Bronchial epithelial cell (primary cell): ENCODE data around the gene BFSP1. TPM values are rescaled to one million over a fixed set of nuclear protein-coding genes. Genes with fewer than 3 reads are reported as not detected.
A peak's percentile ranks its signal among the peaks of the same experiment; 100 is the strongest.

Experiments used
- DNase-seq: peaks from one replicate; pipeline ENCODE4 v3.0.0-alpha.2; 2010; ENCODE audit warnings: low read depth
- FAIRE-seq: peaks from 2 replicates; lab custom pipeline; 2011; peaks lifted over from hg19 to GRCh38; lab: Jason Lieb, UNC
- H3K27me3 ChIP-seq: 2 replicates; pipeline ENCODE4 v1.5.1; 2011; ENCODE audit warnings: low read length; ENCODE audit not compliant: control insufficient read depth, insufficient read depth
- H3K36me3 ChIP-seq: 2 replicates; pipeline ENCODE4 v1.5.1; 2011; ENCODE audit warnings: low read length; ENCODE audit not compliant: control insufficient read depth, insufficient read depth
- H3K4me3 ChIP-seq: 2 replicates; pipeline ENCODE4 v1.5.1; 2011; ENCODE audit warnings: mild to moderate bottlenecking, low read depth, low read length, control low read depth
- total RNA-seq: library from RNA; depleted of rRNA; stranded (reverse); fragments of >200 nt; gene quantifications from 2 replicates; pipeline ENCODE4 v1.2.1, GENCODE V29; 2014
- TF ChIP-seq, protein P1 (sequence below): IDR thresholded peaks from 2 replicates; pipeline ENCODE4 v1.5.1; 2011; ENCODE audit warnings: mild to moderate bottlenecking, moderate library complexity, low read length, control low read depth, inconsistent platforms; ENCODE audit not compliant: insufficient read depth, severe bottlenecking

The BFSP1 gene
- total RNA-seq, 1 donor from 2014 or later = 2.9 TPM

DNA sequence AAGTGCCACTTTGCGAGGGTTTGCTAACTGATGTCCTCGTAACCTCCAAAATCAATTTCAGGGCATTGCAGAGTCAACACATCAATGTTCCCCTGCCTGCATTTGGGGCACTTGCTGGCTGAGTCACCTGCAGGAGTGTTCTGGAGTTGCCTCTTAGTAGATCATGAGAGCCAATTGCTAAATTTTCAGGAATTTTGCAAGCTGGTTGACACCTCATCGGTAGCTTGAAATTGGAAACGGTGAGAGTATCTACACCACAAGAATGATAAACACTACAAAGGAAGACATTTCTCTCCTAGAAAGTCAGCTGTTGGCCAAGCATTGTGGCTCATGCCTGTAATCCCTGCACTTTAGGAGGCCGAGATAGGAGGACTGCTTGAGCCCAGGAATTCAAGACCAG is 10.8 kb upstream of the BFSP1 start:
- no peak overlapping the region for H3K4me3 ChIP-seq
- no peaks in the 10 kb centered on the region for H3K27me3 ChIP-seq
- no peak for FAIRE-seq
- no peaks in the 10 kb centered on the region for H3K36me3 ChIP-seq
- peak; percentile 87 for DNase-seq
- TF ChIP-seq, protein P1, sequence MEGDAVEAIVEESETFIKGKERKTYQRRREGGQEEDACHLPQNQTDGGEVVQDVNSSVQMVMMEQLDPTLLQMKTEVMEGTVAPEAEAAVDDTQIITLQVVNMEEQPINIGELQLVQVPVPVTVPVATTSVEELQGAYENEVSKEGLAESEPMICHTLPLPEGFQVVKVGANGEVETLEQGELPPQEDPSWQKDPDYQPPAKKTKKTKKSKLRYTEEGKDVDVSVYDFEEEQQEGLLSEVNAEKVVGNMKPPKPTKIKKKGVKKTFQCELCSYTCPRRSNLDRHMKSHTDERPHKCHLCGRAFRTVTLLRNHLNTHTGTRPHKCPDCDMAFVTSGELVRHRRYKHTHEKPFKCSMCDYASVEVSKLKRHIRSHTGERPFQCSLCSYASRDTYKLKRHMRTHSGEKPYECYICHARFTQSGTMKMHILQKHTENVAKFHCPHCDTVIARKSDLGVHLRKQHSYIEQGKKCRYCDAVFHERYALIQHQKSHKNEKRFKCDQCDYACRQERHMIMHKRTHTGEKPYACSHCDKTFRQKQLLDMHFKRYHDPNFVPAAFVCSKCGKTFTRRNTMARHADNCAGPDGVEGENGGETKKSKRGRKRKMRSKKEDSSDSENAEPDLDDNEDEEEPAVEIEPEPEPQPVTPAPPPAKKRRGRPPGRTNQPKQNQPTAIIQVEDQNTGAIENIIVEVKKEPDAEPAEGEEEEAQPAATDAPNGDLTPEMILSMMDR = no peak

DNA sequence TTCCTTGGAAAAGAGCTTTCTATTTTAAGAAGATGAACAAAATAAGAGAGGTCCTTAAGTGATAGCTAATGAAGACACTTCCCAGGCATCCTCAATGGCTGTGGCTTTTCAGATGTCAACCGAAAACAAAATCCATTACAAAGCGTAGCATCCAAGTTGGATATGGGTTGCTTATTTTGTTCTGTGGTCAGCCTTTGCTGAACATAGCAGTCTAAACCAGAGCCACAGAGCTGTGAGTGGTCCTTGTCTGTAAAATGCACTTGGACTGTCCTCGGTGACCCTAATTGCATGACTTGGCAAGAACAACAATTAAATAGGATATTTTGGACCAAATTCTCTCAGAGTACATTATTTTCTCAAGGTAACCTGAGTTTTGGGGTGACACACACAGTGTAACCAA is 10.4 kb upstream of the BFSP1 start:
- DNase-seq = no peak
- no peaks in the 10 kb centered on the region for H3K27me3 ChIP-seq
- TF ChIP-seq, protein P1 = no peak
- no peak overlapping the region for H3K4me3 ChIP-seq
- no peak for FAIRE-seq
- no peaks in the 10 kb centered on the region for H3K36me3 ChIP-seq

DNA sequence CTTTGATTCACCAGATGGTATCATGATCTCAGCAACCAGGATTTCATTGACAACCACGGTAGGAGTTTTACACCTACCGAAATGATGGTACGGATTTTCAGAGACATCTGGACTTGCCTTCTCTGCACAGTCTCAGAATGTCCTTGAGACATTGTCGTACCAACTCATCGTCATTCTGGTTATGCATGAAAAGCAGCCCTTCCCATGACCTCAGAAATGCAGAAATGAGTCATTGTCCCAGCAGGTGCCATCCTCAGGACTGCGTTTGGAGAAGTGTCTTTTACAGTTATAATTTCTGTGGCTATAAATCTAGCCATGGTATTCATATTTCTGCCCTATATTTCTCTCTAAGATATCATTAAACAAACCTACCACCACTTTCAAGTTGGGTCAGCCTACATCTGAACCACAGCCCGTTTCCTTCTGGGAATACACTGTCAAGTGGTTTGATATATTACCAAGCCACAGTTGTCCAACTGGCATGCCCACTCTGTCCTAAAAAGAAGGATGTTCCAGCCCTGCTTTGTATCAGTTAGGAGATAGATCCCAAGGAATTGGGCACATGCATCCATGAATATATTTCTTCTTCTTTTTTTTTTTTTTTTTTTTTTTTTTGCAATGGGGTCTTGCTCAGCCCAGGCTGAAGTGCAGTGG is 7.5 kb upstream of the BFSP1 start:
- Histone ChIP-seq H3K36me3 (no peaks in the 10 kb centered on the region), H3K4me3 (no peak overlapping the region), H3K27me3 (no peaks in the 10 kb centered on the region)
- TF ChIP-seq, protein P1 = no peak
- DNase-seq (peak; percentile 31), FAIRE-seq (no peak)

DNA sequence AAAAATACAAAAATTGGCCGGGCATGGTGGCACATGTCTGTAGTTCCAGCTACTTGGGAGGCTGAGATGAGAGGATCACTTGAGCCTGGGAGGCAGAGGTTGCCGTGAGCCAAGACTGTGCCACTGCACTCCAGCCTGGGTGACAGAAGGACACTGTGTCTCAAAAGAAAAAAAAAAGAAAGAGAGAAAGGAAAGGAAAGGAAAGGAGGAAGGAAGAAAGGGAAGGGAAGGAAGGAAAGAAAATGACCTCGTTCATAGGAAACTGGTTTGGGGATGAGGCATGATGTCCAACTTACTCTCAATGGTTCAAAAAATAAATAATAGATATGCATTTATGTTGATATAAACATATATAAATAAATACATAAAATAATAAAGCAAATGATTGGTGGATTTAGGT is 6.8 kb upstream of the BFSP1 start:
- no peak for DNase-seq
- FAIRE-seq = no peak
- H3K27me3 ChIP-seq = no peaks in the 10 kb centered on the region
- H3K4me3 ChIP-seq = no peak overlapping the region
- TF ChIP-seq, protein P1 = no peak
- H3K36me3 ChIP-seq = no peaks in the 10 kb centered on the region

DNA sequence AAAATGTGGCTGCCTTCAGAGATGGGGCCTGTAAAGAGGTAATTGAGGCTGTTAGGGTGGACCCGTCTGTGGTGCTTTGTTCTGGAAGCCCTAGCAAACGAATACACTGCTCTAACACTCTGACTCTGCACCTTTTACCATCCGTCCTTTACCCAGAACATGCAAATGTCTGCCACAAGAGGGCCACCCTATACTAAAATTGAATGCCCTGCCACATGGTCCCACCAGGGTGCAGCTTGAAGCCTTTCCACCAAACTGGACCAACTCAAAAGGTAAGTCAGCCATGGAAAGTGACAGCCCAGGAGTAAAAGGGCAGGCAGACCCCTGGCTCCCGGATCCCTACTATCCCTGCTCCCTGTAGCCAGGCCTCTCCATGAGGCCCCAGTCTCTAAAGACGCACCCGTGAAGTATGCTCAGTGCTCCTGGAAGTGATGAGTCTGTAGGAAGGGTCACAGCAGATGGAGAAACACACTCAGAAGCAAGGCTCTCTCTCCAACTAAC is 5.8 kb upstream of the BFSP1 start:
- no peaks in the 10 kb centered on the region for H3K36me3 ChIP-seq
- H3K4me3 ChIP-seq = no peak overlapping the region
- FAIRE-seq (no peak), DNase-seq (peak; percentile 68)
- TF ChIP-seq, protein P1 = peak; percentile 89
- H3K27me3 ChIP-seq = no peaks in the 10 kb centered on the region

DNA sequence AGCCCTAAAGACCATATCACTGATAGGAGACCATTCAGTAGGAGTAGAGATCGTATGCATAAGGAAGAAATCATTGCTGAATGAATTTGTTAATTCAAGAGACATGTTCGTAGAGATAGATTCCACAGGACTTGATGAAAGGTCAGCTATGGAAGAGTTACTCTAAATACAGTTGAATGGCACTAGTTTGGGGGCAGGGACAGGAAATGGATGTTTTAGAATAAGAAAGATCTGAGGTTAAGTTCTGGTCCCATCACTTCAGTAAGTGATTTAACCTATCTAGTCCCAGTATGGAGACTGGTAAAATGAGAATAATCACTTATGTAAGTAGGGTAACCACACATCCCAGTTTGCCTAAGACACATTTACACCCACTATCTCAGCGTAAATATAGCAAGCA is 2.9 kb upstream of the BFSP1 start:
- H3K36me3 ChIP-seq = no peaks in the 10 kb centered on the region
- TF ChIP-seq, protein P1 = no peak
- no peaks in the 10 kb centered on the region for H3K27me3 ChIP-seq
- no peak overlapping the region for H3K4me3 ChIP-seq
- FAIRE-seq (no peak), DNase-seq (no peak)
